NCI-H1092 (cell line): ENCODE results near the gene PLEKHA6.

Experiments used
- DNase-seq: peaks from one replicate; lab custom pipeline; 2025; lab: John Stamatoyannopoulos, UW

The PLEKHA6 gene

GRCh38 chr1:204359474-204360255, at the start of gene PLEKHA6:
PLEKHA6 (minus strand) TSS chr1:204359929; CDS start chr1:204273727, 86,202 bp downstream.
- DNase-seq, result peak; percentile 42

- no peak for DNase-seq
Measured at GRCh38 chr1:204409123-204409522, 49.4 kb upstream of the PLEKHA6 start.

- no peak for DNase-seq
Measured at GRCh38 chr1:204408602-204409001, 48.9 kb upstream of the PLEKHA6 start.

- DNase-seq, result no peak
Measured at GRCh38 chr1:204408074-204408507, 48.4 kb upstream of the PLEKHA6 start.

- DNase-seq, result no peak
Measured at GRCh38 chr1:204407295-204407971, 47.7 kb upstream of the PLEKHA6 start.

GRCh38 chr1:204406621-204407020, 46.9 kb upstream of the PLEKHA6 start:
- DNase-seq, result no peak

- DNase-seq, result no peak
Measured at GRCh38 chr1:204405988-204406387, 46.3 kb upstream of the PLEKHA6 start.

GRCh38 chr1:204404629-204405028, 44.9 kb upstream of the PLEKHA6 start:
- DNase-seq, result no peak

GRCh38 chr1:204402391-204402790, 42.7 kb upstream of the PLEKHA6 start:
- no peak for DNase-seq

- DNase-seq, result no peak
Measured at GRCh38 chr1:204401730-204402129, 42.0 kb upstream of the PLEKHA6 start.

GRCh38 chr1:204400882-204401510, 41.3 kb upstream of the PLEKHA6 start:
- DNase-seq, result no peak

- DNase-seq, result peak; percentile 82
Measured at GRCh38 chr1:204398197-204399125, 38.7 kb upstream of the PLEKHA6 start.

GRCh38 chr1:204396015-204396583, 36.4 kb upstream of the PLEKHA6 start:
- DNase-seq, result no peak

- no peak for DNase-seq
Measured at GRCh38 chr1:204391629-204392028, 31.9 kb upstream of the PLEKHA6 start.

GRCh38 chr1:204390751-204391466, 31.2 kb upstream of the PLEKHA6 start:
- DNase-seq, result no peak

- no peak for DNase-seq
Measured at GRCh38 chr1:204385727-204386126, 26.0 kb upstream of the PLEKHA6 start.

- no peak for DNase-seq
Measured at GRCh38 chr1:204384636-204385352, 25.1 kb upstream of the PLEKHA6 start.

- no peak for DNase-seq
Measured at GRCh38 chr1:204383163-204383904, 23.6 kb upstream of the PLEKHA6 start.

- no peak for DNase-seq
Measured at GRCh38 chr1:204382714-204383083, 23.0 kb upstream of the PLEKHA6 start.
